ENCODE data around the gene GFPT2. TPM values are rescaled to one million over a fixed set of nuclear protein-coding genes. Genes with fewer than 3 reads are reported as not detected.

GFPT2 gene
- total RNA-seq, 1 donor from 2014 or later: 0.62 TPM

DNA sequence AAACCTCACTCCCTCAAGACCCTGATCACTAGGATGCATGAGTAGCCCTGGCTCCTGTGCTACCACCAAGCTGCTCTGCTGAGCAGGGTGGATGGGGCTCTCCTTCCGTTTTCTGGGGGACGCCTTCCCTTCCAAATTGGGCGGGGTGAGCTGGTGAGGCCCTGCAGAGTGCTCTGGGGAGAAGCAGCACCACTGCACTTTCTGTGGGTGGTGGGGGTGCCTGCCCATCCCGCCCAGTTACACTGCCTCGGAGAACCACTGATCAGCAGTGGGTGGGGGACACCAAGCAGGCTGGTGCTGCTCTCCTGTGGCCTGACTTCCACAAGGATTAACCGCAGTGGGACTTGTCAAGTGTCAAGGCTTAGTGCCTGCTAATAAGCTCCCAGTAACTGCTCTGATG, 19.0 kb downstream of the GFPT2 start:
- ChIA-PET CTCF (no interaction called here), POLR2A (no interaction called here)
- Mint-ChIP-seq H3K9me3 (no peaks in the 10 kb centered on the region), H3K27ac (no peak overlapping the region), H3K4me3 (no peak overlapping the region), H3K4me1 (no peaks in the 10 kb centered on the region), H3K27me3 (peaks cover 28% of the 10 kb centered on the region), H3K36me3 (ENCODE audit: low read depth) (no peaks in the 10 kb centered on the region)
- intact Hi-C loops (cut with micrococcal nuclease): no loop called here
- TF ChIP-seq, protein P1, sequence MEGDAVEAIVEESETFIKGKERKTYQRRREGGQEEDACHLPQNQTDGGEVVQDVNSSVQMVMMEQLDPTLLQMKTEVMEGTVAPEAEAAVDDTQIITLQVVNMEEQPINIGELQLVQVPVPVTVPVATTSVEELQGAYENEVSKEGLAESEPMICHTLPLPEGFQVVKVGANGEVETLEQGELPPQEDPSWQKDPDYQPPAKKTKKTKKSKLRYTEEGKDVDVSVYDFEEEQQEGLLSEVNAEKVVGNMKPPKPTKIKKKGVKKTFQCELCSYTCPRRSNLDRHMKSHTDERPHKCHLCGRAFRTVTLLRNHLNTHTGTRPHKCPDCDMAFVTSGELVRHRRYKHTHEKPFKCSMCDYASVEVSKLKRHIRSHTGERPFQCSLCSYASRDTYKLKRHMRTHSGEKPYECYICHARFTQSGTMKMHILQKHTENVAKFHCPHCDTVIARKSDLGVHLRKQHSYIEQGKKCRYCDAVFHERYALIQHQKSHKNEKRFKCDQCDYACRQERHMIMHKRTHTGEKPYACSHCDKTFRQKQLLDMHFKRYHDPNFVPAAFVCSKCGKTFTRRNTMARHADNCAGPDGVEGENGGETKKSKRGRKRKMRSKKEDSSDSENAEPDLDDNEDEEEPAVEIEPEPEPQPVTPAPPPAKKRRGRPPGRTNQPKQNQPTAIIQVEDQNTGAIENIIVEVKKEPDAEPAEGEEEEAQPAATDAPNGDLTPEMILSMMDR (IDR thresholded peaks at IDR 0.05): no peak
- ATAC-seq (ENCODE audit: low read depth) (no peak), DNase-seq (no peak)

DNA sequence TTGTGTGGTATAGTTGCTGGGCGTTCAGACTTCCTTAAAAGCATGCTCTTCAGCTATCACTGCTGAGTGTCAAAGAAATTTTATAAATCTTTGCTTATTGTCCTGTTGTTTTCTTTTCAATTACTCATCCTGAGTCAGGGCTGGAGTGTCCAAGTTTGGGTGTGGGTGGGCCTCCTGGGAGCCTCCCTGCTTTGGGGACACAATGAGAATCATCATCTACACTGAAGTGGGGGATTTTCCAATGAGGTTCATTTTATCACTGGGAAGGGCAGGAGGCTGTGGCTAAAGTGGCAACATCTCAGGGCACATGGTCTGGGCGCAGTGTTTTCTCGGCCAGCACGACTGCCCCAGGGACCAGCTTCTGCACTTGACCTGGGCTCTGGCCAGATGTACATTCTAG, 19.5 kb downstream of the GFPT2 start:
- no peak overlapping the region for H3K4me3 Mint-ChIP-seq

DNA sequence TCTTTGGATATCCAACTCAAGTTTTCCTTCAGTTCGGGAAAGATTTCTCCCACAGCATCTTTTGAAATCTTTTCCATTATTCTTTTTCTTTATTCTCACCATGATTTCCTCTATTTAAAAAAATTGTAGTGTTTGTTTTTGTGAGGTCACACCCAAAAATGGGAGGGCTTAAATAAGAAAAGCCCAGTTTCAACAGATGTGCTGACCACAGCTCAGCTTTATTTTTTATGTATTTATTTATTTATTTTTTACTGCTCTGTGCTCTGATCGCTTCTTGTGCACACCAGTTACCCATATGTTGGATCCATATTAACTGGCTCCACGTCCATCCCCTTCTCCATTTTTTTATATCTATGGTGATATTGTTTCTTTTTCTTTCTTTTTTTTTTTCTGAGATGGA, 20.3 kb downstream of the GFPT2 start:
- intact Hi-C loops (cut with micrococcal nuclease): no loop called here
- no peaks in the 10 kb centered on the region for H3K36me3 Mint-ChIP-seq (ENCODE audit: low read depth)
- peaks cover 20% of the 10 kb centered on the region for H3K27me3 Mint-ChIP-seq
- H3K9me3 Mint-ChIP-seq: no peaks in the 10 kb centered on the region
- ATAC-seq (ENCODE audit: low read depth): no peak
- DNase-seq: no peak
- no peaks in the 10 kb centered on the region for H3K4me1 Mint-ChIP-seq
- POLR2A ChIA-PET: no interaction called here
- no peak overlapping the region for H3K4me3 Mint-ChIP-seq
- TF ChIP-seq, protein P1 (IDR thresholded peaks at IDR 0.05): no peak
- no peak overlapping the region for H3K27ac Mint-ChIP-seq
- CTCF ChIA-PET: no interaction called here

More for the DNA sequence above, 19.5 kb downstream of the GFPT2 start:
- TF ChIP-seq, protein P1 (IDR thresholded peaks at IDR 0.05): no peak
- DNase-seq (no peak), ATAC-seq (ENCODE audit: low read depth) (no peak)
- Mint-ChIP-seq H3K27ac (no peak overlapping the region), H3K9me3 (no peaks in the 10 kb centered on the region), H3K36me3 (ENCODE audit: low read depth) (no peaks in the 10 kb centered on the region), H3K27me3 (peaks cover 27% of the 10 kb centered on the region), H3K4me1 (no peaks in the 10 kb centered on the region)
- intact Hi-C loops (cut with micrococcal nuclease): no loop called here
- ChIA-PET POLR2A (no interaction called here), CTCF (no interaction called here)

DNA sequence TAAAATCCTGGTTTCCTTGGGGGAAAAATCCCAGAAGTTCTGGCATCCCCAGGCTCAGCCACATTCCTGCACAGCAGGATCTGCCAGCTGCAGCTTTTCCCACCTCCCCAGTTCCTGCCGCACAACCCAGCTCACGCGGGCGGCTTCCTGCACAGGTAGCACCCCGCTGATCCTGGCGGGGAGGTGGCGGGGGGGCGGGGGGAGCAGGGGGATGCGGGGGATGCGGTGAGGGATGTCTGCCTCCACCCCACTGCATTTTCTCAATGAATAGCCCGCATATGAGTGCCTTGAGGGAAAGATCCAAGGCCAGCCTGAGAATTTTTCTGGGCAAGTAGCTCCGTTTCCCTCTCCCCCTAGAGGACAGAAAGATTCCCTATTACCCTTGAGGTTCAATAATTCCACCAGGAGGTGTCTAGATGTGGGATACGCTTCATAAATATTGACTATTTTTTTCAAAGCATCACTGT, 21.1 kb downstream of the GFPT2 start:
- DNase-seq (no peak), ATAC-seq (ENCODE audit: low read depth) (no peak)
- no peaks in the 10 kb centered on the region for H3K36me3 Mint-ChIP-seq (ENCODE audit: low read depth)
- no peaks in the 10 kb centered on the region for H3K4me1 Mint-ChIP-seq
- peaks cover 16% of the 10 kb centered on the region for H3K27me3 Mint-ChIP-seq
- no peaks in the 10 kb centered on the region for H3K9me3 Mint-ChIP-seq
- TF ChIP-seq, protein P1 (IDR thresholded peaks at IDR 0.05): no peak
- ChIA-PET POLR2A (no interaction called here), CTCF (no interaction called here)
- intact Hi-C loops (cut with micrococcal nuclease): no loop called here
- H3K27ac Mint-ChIP-seq: no peak overlapping the region
- no peak overlapping the region for H3K4me3 Mint-ChIP-seq

DNA sequence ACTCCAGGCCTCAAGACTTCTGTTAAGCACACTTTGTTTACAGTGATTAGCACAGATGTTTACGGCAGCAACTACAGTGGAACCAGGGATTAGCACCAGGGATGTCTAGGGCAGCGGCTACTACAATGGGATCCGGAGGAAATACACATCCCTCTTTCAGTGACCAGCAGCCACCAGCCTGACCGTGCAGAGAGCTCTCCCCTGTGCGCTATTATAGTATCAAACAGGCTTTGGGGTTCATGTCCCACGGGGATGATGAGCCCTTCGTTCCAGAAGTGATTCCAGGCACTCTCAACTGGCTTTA, 21.5 kb downstream of the GFPT2 start:
- TF ChIP-seq, protein P1 (IDR thresholded peaks at IDR 0.05): no peak
- Mint-ChIP-seq H3K27me3 (peaks cover 16% of the 10 kb centered on the region), H3K4me3 (no peak overlapping the region), H3K4me1 (no peaks in the 10 kb centered on the region), H3K36me3 (ENCODE audit: low read depth) (no peaks in the 10 kb centered on the region), H3K27ac (no peak overlapping the region), H3K9me3 (no peaks in the 10 kb centered on the region)
- POLR2A ChIA-PET: no interaction called here
- CTCF ChIA-PET: no interaction called here
- intact Hi-C loops (cut with micrococcal nuclease): no loop called here
- no peak for ATAC-seq (ENCODE audit: low read depth)
- DNase-seq: no peak

All from activated B cell treated with CpG ODN at 0.5 μM for 24 hours (primary cell).